Neural crest cell (in vitro differentiated cells): Measurements from ENCODE around the gene WIF1. TPM values are rescaled to one million over a fixed set of nuclear protein-coding genes. Genes with fewer than 3 reads are reported as not detected.
A peak's percentile ranks its signal among the peaks of the same experiment; 100 is the strongest.

Experiments used
- DNase-seq: peaks from one replicate; pipeline ENCODE4 v3.0.0; 2021; ENCODE audit warnings: low read depth, mixed read lengths, low spot score
- H3K27ac Mint-ChIP-seq: one replicate; pipeline ENCODE4 v1.8.0; 2021; ENCODE audit warnings: mild to moderate bottlenecking, mixed read lengths; ENCODE audit not compliant: unreplicated experiment
- H3K27me3 Mint-ChIP-seq: 2 replicates; pipeline ENCODE4 v1.8.0; 2021; ENCODE audit warnings: low read depth, mild to moderate bottlenecking, mixed read lengths
- H3K36me3 Mint-ChIP-seq: 2 replicates; pipeline ENCODE4 v1.8.0; 2021; ENCODE audit warnings: low read depth, mild to moderate bottlenecking, mixed read lengths
- H3K4me1 Mint-ChIP-seq: 2 replicates; pipeline ENCODE4 v1.8.0; 2021; ENCODE audit warnings: mixed read lengths
- H3K4me3 Mint-ChIP-seq: one replicate; pipeline ENCODE4 v1.8.0; 2021; ENCODE audit warnings: mild to moderate bottlenecking, mixed read lengths
- H3K9me3 Mint-ChIP-seq: 2 replicates; pipeline ENCODE4 v1.8.0; 2021; ENCODE audit warnings: mixed read lengths
- CTCF ChIP-seq: fragments of 200-600 bp; sonication (generic); conservative IDR thresholded peaks from 2 replicates; pipeline ENCODE4 v1.5.0; 2021; ENCODE audit warnings: antibody characterized with exemption, mild to moderate bottlenecking
- total RNA-seq: library from RNA; stranded (reverse); gene quantifications from 2 replicates; pipeline ENCODE4 v1.2.1, GENCODE V29; 2021

WIF1 gene
- total RNA-seq, 1 donor from 2014 or later: not detected

GRCh38 chr12:65122703-65123102 lies 1.6 kb upstream of the WIF1 start:
- no peak overlapping the region for H3K27ac Mint-ChIP-seq
- H3K36me3 Mint-ChIP-seq: no peaks in the 10 kb centered on the region
- H3K27me3 Mint-ChIP-seq: peaks cover 57% of the 10 kb centered on the region
- TF ChIP-seq CTCF: no peak
- no peak overlapping the region for H3K4me3 Mint-ChIP-seq
- DNase-seq: no peak
- H3K9me3 Mint-ChIP-seq: no peaks in the 10 kb centered on the region
- peaks cover 8% of the 10 kb centered on the region for H3K4me1 Mint-ChIP-seq

- DNase-seq: no peak
- Mint-ChIP-seq H3K4me1 (peaks cover 8% of the 10 kb centered on the region), H3K27me3 (peaks cover 64% of the 10 kb centered on the region), H3K27ac (no peak overlapping the region), H3K9me3 (no peaks in the 10 kb centered on the region), H3K36me3 (no peaks in the 10 kb centered on the region), H3K4me3 (no peak overlapping the region)
- no peak for TF ChIP-seq CTCF
Observed at GRCh38 chr12:65121956-65122469, 908 bp upstream of the WIF1 start.

- DNase-seq: no peak
- TF ChIP-seq CTCF: no peak
- no peaks in the 10 kb centered on the region for H3K9me3 Mint-ChIP-seq
- no peaks in the 10 kb centered on the region for H3K36me3 Mint-ChIP-seq
- peaks cover 8% of the 10 kb centered on the region for H3K4me1 Mint-ChIP-seq
- no peak overlapping the region for H3K27ac Mint-ChIP-seq
- peaks cover 75% of the 10 kb centered on the region for H3K27me3 Mint-ChIP-seq
- H3K4me3 Mint-ChIP-seq: no peak overlapping the region
Observed at GRCh38 chr12:65119063-65119462, 2.0 kb downstream of the WIF1 start.

DNA sequence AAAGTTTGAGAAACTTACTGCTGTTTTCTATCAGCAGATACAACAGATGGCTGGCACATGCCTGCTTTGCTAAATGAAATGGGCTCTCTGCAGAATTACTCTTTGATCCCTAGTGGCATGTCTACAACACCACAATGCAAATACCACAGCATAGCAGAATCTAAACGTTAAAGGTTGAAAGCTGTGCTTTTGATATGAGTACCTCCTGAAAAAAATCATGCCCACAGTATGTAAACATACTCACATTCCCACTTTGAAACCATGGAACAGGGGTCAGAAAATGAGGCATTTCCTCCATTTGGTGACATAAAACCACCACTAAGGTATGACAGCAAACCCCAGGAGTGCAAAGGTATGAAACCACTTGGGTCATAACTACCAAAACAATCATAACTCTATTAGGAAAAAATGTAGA lies 7.5 kb downstream of the WIF1 start:
- no peaks in the 10 kb centered on the region for H3K4me1 Mint-ChIP-seq
- no peak for TF ChIP-seq CTCF
- H3K4me3 Mint-ChIP-seq: no peak overlapping the region
- no peaks in the 10 kb centered on the region for H3K36me3 Mint-ChIP-seq
- DNase-seq: no peak
- H3K27ac Mint-ChIP-seq: no peak overlapping the region
- peaks cover 52% of the 10 kb centered on the region for H3K27me3 Mint-ChIP-seq
- H3K9me3 Mint-ChIP-seq: no peaks in the 10 kb centered on the region

DNA sequence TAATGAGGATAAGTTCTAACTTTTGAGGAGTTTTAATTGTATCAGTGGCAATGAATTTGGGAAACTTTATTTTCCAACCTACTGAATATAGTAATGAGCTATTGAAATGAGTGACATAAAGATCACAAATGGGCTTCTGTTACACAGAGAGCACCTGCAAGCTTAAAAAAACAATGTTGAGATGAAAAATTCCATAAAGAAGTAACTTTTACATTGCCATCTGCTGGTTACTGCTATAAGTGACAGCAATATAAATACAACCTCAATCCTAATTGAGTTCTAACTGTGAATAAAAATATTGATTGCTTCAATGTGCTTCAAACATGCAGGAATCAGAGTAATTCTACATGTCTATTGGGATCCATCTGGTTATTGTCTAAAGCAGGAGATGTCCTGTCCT lies 14.2 kb downstream of the WIF1 start:
- no peaks in the 10 kb centered on the region for H3K36me3 Mint-ChIP-seq
- no peaks in the 10 kb centered on the region for H3K4me1 Mint-ChIP-seq
- H3K27ac Mint-ChIP-seq: no peak overlapping the region

More for the DNA sequence above, 14.2 kb downstream of the WIF1 start:
- Mint-ChIP-seq H3K4me3 (no peak overlapping the region), H3K9me3 (no peaks in the 10 kb centered on the region), H3K27me3 (peaks cover 11% of the 10 kb centered on the region)
- no peak for DNase-seq
- peak; percentile 62 for TF ChIP-seq CTCF
